ENCODE data around the gene SWT1. TPM values are rescaled to one million over a fixed set of nuclear protein-coding genes. Genes with fewer than 3 reads are reported as not detected.

SWT1 gene, protein sequence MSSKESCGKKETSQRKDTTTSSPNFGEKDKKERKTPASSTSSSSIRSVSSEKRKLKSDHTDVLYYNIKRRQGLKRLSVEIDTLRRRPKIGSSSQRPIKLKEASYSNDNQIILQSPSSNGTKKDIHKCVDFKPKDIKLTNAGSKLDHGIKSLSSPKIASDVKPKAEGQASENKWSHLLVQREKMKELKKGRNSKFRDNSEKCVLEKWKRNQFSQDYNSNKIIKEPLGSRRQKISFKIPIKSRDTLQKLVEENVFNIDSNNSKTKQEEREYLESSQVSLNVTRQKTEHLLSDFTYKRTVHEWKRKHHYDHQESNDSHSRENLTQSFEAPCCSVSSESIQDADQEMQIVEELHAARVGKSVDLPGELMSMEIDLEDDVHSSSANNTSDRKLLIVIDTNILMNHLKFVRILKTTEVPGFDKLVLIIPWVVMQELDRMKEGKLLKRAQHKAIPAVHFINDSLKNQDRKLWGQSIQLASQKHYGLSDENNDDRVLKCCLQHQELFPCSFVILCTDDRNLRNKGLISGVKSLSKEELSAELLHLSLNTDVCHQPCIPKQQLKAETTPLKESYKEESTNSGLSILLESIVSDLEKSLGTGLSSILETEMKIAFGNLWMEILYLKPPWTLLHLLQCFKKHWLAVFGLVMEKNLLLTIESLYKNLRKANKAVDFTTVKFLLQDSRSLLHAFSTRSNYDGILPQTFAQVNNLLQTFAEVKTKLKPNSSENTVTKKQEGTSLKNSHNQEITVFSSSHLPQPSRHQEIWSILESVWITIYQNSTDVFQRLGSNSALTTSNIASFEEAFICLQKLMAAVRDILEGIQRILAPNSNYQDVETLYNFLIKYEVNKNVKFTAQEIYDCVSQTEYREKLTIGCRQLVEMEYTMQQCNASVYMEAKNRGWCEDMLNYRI
- 8.3 TPM for total RNA-seq

DNA sequence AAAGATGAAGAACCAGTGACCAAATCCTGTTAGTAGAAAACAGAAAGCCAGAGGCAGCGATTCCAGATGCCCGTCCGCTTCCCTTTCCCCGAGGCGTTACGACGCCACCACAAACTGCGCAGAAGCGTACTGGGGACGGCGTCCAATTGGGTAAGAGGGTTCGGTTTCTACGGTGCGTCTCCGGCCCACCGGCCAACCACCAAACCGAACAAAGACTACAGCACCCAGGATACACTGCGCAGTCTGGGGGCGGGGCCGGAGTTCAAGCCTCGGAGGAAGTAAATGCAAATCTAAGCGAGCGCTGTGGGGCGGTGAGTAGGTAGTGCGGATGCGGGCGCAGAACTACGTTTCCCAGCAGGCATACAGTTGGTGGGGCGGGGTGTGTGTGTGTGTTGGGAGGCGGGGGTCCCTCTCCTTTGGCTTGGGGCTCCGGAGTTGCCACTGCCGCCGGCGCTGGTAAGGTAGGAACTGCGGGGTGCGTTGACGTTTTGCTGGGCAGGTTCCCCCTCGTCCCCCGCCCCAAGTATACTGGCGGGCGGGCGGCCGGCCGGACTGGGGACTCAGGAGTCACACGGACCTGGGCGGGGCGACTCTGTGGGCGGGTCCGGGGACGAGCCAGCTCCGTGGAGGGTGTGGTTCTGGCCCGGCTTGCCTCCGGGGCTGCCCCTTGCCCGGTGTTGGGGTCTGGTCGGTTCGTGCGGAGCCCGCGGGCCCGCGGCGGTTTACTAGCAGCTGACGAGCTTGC lies at the start of gene SWT1, which contains the start of gene TRMT1L:
TSS of gene SWT1 (plus strand) at position 314 of the 745 bp plus-strand sequence. CDS start 3,675 bp downstream, outside the sequence.
TSS of gene TRMT1L (minus strand) at position 100 of the 745 bp plus-strand sequence. CDS start 241 bp downstream, outside the sequence.
- peak; percentile 99 for DNase-seq (ENCODE audit: low spot score)

DNA sequence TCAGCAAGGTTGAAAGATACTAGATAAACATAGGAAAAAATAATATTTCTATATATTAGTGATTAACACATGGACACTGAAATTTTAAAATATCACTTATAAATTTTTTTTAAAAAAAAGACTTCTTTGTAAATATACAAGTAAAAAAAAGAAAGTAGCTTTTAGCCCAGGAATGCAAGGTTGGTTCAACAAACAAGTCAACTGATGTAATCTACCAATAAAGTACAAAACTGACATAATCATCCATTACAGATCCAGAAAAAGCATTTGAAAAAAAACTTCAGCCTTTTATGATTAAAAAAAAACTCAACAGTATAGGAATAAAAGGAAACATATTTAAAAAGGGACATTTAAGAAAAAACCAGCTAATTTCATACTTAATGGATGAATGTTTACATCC lies 48.6 kb upstream of the SWT1 start:
- no peak for DNase-seq (ENCODE audit: low spot score)

DNA sequence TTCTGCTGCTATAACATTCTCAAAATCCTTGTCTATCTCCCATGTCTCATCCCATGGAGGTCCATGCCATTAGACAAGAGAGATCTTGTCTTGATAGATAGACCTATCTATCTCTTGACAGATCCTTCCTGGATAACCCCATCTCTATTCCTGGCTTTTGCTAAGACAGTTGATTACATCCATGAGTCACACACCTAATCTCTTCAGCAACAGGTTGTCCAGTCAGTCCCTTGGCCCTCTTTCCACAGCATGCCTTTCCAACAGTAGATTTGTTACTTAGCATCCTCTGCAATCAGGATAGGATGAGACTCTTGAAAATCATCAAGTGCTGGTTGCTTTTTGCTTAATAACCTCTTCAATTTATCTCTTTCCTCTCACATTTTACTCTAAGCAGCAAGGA lies 46.8 kb upstream of the SWT1 start:
- DNase-seq (ENCODE audit: low spot score) = no peak

DNA sequence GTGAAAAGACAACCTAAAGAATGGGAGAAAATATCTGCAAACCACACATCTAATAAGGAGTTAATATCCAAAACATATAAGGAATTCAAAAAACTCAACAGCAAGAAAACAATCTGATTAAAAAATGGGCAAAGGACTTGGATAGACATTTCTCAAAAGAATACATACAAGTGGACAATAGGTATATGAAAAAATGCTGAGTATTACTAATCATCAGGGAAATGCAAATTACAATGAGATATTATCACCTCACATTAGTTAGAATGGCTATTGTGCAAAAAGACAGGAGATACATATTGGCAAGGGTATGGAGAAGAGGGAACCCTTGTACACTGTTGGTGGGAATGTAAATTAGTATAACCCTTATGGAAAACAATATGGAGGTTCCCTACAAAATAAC lies 45.1 kb upstream of the SWT1 start:
- DNase-seq (ENCODE audit: low spot score) = no peak

DNA sequence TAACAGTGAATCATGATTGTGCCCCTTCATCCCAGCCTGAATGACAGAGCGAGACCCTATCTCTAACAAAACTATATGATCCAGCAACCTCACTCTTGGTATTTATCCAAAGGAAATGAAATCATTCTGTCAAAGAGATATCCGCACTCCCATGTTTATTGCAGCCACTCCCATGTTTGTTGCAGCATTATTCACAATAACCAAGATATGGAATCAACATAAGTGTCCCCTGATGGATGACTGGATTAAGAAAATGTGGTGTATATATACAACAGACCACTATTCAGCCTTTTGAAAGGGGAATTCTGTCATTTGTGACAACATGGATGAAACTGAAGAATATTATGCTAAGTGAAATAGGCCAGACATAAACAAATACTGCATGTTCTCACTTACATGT lies 44.6 kb upstream of the SWT1 start:
- DNase-seq (ENCODE audit: low spot score) = no peak

DNA sequence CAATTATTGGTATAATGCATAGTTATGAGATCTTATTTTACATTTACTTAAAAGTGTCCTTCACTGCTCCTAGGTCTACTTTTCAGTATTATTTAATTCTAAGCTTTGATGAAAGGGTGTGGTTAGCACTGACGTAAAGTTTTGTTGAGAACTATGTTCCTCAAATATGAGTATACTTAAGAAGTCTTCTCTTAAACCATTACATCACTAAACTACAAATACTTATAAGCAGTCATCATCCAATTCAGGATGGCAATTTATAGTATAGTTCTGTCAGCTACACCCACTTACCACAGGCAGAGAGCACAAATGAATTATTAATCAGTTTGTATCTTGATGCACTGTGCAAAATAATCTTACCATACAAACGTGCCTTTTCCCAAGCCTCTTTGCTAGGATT lies 27.3 kb upstream of the SWT1 start:
- no peak for DNase-seq (ENCODE audit: low spot score)

DNA sequence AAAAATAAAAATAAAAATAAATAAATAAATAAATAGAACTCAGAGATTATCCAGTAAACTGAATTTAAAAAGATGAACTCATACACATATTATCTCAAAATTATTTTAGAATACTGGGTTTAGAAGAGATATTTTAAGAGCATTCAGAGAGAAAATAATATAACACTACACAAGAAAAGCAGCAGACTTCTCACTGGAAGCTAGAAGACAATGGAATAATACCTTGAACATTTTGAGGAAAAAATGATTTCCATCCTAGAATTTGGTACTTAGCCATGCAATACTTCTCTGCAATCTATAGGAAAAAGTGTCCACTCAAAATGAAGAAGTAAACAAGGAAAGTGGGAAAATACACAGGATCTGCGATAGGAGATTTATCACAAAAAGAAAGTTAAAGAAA lies 24.4 kb upstream of the SWT1 start:
- DNase-seq (ENCODE audit: low spot score) = no peak

DNA sequence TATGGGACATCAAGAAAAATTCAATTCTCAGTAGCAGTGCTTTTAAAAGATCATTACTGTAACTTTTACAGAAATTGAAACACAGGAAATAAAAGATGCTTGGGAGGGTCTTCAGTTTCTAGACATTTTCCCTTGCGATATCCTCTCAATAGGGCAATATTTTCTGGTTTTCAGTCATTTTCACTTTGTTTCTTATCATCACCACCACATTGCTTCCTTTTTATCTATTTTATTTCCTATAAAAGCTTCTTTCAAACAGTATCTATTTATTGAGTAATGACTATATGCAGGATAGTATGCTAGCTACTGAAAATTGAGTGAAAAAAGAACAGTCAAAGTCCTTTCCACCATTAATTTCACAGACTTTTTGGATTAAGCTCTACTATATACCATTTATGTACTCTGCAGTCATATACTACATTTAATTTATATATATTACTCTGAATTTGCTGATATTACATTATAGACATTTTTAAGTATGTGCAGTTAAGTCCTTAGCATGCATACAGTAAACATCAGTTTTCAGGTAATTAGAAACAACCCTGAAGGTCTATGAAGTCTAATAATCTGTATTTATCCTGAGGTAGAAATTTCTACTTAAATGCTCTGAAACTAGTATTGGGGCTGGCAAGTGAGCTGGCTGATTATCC lies 18.9 kb upstream of the SWT1 start:
- no peak for DNase-seq (ENCODE audit: low spot score)

DNA sequence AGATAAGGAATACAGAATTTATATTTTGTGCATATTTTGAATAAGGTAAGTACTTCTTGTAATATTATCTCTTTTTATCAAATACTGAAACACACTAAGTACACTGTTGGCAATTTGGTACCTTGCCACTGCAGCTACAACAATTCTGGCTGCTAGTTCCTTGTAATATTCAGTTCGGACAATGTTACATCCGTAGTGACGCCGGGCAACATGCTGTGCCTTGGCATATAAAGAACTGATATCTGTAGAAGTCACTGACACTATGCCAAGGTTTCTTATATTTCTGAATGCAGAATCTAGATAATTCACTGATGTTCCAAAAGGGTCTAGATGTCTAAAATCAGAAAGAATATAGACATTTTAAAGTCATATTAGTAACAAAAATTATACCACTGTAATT lies 17.7 kb upstream of the SWT1 start:
- no peak for DNase-seq (ENCODE audit: low spot score)

DNA sequence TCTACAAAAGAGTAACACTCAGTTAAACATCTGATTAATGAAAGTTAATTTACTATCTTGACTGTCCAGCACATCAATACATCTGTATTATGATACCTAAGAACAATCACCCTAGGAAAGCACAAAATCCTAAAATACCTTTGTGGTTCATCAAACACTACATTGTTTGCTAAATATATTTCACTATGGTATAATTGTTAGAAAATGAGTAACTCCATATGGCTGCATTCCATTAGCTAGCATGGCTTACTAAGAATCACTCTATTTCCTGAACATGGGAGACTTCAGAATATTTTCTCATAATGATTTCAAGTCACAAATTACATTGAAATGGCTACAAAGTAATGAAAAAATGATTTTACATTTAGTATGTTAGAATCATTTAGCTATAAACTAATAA lies 12.7 kb upstream of the SWT1 start:
- DNase-seq (ENCODE audit: low spot score) = no peak

DNA sequence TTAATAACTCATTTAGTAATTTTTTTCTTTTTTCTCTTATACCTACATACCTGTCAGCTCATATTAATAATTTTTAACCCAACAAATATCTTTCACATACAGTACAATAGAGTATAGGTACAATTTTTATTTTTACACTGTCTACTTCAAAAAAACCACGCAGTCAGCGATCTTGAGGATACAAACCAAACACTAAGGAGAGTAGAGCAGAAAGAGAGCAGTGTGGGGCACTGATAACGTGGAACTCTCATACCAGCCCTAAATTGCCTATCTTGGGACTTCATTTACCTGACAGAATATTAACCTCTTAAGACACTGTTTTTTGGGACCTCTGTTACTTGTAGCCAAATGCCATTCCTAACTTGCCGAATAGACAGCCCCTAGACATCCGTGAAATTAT lies 5.8 kb upstream of the SWT1 start:
- no peak for DNase-seq (ENCODE audit: low spot score)

DNA sequence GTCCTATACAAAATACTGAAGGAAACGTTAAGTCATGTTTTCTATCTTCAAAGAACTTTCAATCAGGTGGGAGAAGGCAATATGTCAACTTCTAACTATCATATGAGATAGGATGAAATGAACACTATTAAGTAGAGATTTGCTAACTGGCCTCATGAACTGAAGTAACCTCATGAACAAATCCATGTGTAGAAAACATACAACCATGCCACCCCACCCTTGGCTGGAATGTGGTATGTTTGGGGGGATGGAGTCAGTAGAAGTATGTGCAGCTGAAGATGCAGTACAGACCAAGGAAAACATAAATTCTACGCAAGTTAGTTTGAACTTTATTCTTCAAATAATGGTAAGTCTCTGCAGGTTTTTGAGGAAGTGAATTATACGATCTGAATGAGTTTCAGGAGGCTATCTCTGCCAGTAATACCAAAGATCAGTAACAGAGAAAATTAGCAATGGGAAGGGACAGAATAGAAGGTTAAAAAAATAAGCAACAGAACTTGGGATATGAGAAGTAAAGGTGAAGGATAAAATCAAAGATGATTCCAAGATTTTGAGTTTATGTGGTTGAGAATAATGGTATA lies 4.7 kb upstream of the SWT1 start:
- no peak for DNase-seq (ENCODE audit: low spot score)

DNA sequence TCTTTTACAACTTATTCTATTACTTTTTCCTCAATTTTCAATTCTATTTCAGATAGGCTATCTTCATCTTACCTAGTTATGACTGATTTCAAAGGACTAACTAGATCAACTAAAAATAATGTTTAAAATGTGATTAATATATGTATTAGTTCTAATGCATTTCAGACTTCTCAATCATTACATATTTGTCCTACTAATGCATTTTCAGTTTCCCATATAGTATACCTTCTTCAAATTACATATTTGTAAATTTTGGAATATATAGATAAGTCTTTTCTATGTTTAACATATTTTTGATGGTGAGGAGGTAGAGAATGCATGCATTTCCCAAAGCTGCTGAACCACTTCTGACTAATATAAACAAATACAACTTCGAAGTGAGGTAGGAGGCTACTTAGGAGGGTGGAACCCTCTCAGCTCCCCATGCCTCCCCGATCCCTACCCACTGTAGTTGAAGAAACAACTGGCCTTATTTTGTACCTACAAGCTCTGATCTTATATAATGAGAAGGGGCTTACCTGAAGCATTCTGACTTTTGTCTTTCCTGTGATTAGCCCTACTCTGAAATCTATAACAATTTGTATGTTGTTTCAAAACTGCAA lies 2.0 kb upstream of the SWT1 start:
- no peak for DNase-seq (ENCODE audit: low spot score)

DNA sequence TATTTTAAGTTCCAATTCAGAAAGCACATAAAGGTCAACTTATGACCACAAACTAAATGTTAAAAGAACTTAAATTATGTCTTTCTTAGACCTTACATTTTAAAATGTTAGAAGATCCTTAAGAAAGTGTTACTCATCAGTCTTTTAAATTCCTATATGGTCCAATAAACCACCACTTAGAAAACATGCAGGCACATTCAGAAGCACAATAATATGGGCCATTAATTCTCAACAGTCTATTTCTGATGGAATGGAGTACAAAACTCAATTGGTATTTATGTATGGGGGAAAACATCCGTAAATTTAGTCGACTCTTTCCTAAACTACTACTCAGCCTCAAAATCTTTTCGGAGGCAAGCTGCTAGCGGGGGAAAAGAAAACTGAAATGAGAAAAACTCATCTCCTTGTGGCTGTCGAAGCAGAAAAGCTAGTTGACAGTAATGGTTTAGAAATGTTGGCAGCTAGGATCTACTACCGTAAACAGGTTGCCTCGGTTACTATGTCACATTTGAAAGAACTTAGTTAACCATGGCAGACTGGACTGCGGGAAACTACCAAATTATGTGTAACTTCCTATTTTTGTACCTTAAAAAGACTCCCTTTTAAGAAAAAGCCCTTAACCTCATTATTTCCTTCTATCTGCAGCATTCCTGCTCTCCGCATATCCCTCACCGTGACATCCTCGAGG lies 1.2 kb upstream of the SWT1 start:
- no peak for DNase-seq (ENCODE audit: low spot score)

DNA sequence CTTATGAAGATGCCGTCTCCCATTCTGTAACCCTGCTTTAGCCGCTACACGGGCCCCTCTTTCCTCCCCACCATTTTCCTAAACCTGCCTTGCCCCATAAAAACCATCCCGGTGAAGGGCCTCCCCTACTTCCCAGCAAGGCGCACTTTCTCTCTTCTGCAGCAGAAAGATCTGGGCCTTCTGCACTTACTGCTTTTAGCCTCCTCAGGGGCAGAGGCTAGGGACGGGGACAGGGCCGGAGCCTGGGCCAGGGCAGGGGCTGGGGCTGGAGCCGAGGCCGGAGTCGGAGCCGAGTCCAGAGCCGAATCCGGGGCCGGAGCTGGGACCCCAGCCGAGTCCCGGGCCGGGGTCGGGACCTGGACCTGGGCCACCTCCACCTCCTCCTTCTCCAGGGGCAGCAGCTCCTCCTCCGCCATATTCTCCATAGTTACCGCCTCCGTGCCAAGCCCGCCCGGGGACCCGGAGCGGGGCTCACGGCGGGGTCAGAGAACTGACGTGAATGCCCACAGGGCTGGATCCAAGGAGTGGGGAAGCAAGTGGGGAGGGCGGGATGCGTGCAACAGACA lies 596 bp upstream of the SWT1 start:
- DNase-seq (ENCODE audit: low spot score) = no peak

DNA sequence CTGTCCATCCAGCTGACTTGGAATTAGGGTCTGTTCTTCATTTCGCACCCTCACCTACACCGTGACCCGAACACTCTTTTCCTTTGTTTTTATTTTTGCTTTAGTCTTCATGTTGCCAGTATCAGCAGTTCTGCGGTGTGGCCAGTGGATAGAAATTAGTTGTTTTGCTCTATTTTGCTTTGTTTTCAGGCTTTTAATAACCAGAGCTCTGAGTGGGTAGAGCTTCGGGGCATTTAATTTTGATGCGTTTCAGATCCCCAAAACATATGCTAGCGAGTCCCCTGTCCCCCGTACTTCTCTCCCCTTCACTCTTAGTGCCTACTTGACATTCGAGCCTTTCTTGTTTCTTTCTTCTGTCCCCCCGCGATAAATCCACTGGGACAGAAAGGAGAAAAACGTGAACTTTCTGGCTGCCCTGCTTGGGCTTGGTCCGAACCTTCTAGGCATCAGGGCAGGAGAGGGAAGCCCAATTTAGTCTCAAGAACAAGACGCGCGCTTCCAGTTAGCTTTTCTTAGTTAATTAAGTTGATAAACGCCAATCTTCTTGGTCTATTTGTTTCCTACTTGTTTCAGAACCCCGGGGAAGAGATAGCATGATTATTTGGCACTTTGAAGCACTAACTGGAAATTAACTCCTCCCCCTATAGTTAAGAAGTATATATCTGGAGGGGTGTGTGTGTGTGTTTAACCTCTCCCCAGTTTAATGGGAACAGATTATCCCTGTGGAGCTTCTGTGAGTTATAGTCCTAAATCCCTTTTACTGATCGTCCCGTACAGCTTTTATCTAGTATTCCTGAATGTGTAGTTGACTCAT lies 839 bp downstream of the SWT1 start:
- DNase-seq (ENCODE audit: low spot score) = no peak

DNA sequence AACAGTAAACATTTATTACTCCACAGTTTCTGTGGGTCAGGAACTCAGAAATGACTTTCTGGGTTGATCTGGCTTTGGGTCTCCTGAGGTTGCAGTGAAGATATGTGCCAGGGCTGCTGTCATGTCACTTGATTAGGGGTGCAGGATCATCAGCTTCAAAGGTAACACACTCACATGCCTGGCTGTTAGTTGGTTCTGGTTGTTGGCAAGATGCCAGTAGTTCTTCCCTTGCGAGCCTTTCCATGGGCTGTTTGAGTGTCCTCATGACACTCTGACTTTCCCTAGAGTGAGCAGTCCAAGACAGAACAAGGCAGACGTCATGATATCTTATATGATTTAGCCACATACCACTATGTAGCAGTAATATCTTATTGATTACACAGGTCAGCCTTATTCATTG lies 1.8 kb downstream of the SWT1 start:
- DNase-seq (ENCODE audit: low spot score) = no peak

DNA sequence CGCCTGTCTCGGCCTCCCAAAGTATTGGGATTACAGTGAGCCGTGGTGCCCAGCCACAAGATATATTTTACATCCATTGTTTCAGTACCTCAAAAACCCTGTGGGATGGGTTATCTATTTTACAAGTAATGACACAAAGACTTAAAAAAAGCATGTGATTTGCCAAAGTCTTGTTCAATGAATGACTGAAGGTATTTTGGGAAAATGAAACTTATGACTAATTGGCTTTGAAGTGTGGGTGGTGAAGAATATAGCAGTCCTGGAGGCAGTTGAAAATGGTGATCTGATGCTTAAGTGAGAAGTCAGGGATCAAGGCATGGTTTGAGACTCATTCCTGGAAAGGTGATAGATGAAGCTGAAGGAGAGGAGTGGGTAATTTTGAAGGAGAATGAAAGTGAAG lies 3.0 kb downstream of the SWT1 start:
- no peak for DNase-seq (ENCODE audit: low spot score)

DNA sequence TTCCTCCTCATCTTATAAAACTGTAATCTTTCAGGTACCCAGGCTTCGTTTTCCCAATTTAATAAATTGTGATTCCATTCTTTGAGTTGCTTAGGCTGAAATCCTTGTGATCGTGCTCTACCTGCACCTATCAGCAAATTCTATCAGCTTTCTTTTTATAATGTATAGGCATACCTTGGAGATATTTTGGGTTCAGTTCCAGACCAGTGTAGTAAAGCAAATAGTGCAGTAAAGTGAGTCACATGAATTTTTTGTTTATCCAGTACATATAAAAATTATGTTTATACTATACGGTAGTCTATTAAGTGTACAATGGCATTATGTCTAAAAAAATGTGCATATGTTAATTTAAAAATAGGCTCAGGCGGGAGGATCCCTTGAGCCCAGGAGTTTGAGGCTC lies 5.5 kb downstream of the SWT1 start:
- no peak for DNase-seq (ENCODE audit: low spot score)
